Peyer's patch (tissue), 4 donors: ENCODE results near the gene FAM177B. TPM values are rescaled to one million over a fixed set of nuclear protein-coding genes. Genes with fewer than 3 reads are reported as not detected.

Source experiments
- DNase-seq, 3 donors: peaks; one replicate each; pipeline ENCODE4 v3.0.0-alpha.2; 2017 to 2019
- H3K27ac ChIP-seq, 4 donors: fragments of 200-600 bp; sonication (generic); one replicate each; pipeline ENCODE4 v1.5.1; 2016 to 2019
- H3K27me3 ChIP-seq, 2 donors: fragments of 200-600 bp; sonication (generic); one replicate each; pipeline ENCODE4 v1.5.1; 2019
- H3K36me3 ChIP-seq, 3 donors: fragments of 200-600 bp; sonication (generic); one replicate each; pipeline ENCODE4 v1.5.1; 2016 to 2019
- H3K4me1 ChIP-seq, 4 donors: fragments of 200-600 bp; sonication (generic); one replicate each; pipeline ENCODE4 v1.5.1; 2016 to 2019
- H3K4me3 ChIP-seq, 4 donors: fragments of 200-600 bp; sonication (generic); 1 replicate in 3 of 4; 2 replicates in 1 of 4; pipeline ENCODE4 v1.5.1; 2016 to 2019; ENCODE audit warnings: mild to moderate bottlenecking in 1 of 4
- H3K9me3 ChIP-seq, 4 donors: fragments of 200-600 bp; sonication (generic); one replicate each; pipeline ENCODE4 v1.5.1; 2016 to 2019; ENCODE audit warnings: mild to moderate bottlenecking in 1 of 4
- CTCF ChIP-seq, 6 experiments: fragments of 450-650 bp in 4 of 6; fragments of 200-600 bp in 2 of 6; sonication (generic) in 1 of 6; IDR thresholded peaks; one replicate each; pipeline ENCODE4 v1.5.1; 2017 to 2019; ENCODE audit warnings: antibody characterized with exemption in 6 of 6, mild to moderate bottlenecking in 3 of 6, moderate library complexity in 1 of 6
- POLR2A ChIP-seq, 2 donors: fragments of 450-650 bp; IDR thresholded peaks; one replicate each; pipeline ENCODE4 v1.5.1; 2017; ENCODE audit warnings: antibody characterized with exemption in 2 of 2, mild to moderate bottlenecking in 2 of 2, moderate library complexity in 2 of 2
- total RNA-seq, 4 donors: library from RNA; depleted of rRNA; stranded (reverse); fragments of >200 nt; gene quantifications; one replicate each; pipeline ENCODE4 v1.1.0, GENCODE V29; 2016

Gene FAM177B
- total RNA-seq, result 10 to 100 TPM; 14.9 to 40.4 (median 19.6) TPM

- peak within 1 kb of the TSS in 3 of 4 donors; percentile 31 to 59 (median 57) for H3K27ac ChIP-seq
These were observed at the start of gene FAM177B for GRCh38 chr1:222736972-222737371. TSS of gene FAM177B (plus strand) at chr1:222737202. CDS start at chr1:222746546, 9,344 bp downstream.

GRCh38 chr1:222691016-222691415, 46.0 kb upstream of the FAM177B start:
- Histone ChIP-seq H3K27me3 (no peaks in the 10 kb centered on the region), H3K27ac (no peak overlapping the region), H3K4me3 (no peak overlapping the region), H3K36me3 (peaks cover 0 to 16% (median 0%) of the 10 kb centered on the region in 3 donors), H3K9me3 (no peaks in the 10 kb centered on the region), H3K4me1 (no peaks in the 10 kb centered on the region)
- TF ChIP-seq CTCF (IDR thresholded peaks at IDR 0.05) (no peak), POLR2A (IDR thresholded peaks at IDR 0.05) (no peak)
- DNase-seq, result no peak

More at GRCh38 chr1:222736972-222737371, at the start of gene FAM177B:
- no peak for DNase-seq
- Histone ChIP-seq H3K9me3 (no peaks in the 10 kb centered on the region), H3K4me3 (peak within 1 kb of the TSS in 1 of 4 donors; percentile 11), H3K4me1 (peaks cover 0 to 6% (median 0%) of the 10 kb centered on the region in 4 donors), H3K27me3 (no peaks in the 10 kb centered on the region), H3K36me3 (peaks cover 0 to 42% (median 0%) of the 10 kb centered on the region in 3 donors)
- TF ChIP-seq CTCF (IDR thresholded peaks at IDR 0.05), result no peak
- no peak for TF ChIP-seq POLR2A (IDR thresholded peaks at IDR 0.05)

GRCh38 chr1:222694927-222695326, 42.1 kb upstream of the FAM177B start:
- no peaks in the 10 kb centered on the region for H3K27me3 ChIP-seq
- H3K9me3 ChIP-seq, result no peaks in the 10 kb centered on the region
- no peaks in the 10 kb centered on the region for H3K4me1 ChIP-seq
- DNase-seq, result no peak
- no peak for TF ChIP-seq CTCF (IDR thresholded peaks at IDR 0.05)
- TF ChIP-seq POLR2A (IDR thresholded peaks at IDR 0.05), result no peak
- peaks cover 0 to 5% (median 0%) of the 10 kb centered on the region in 3 donors for H3K36me3 ChIP-seq
- H3K4me3 ChIP-seq, result no peak overlapping the region
- H3K27ac ChIP-seq, result no peak overlapping the region

GRCh38 chr1:222696741-222697140, 40.3 kb upstream of the FAM177B start:
- no peaks in the 10 kb centered on the region for H3K27me3 ChIP-seq
- H3K27ac ChIP-seq, result no peak overlapping the region
- no peaks in the 10 kb centered on the region for H3K9me3 ChIP-seq
- no peak for DNase-seq
- H3K4me1 ChIP-seq, result no peaks in the 10 kb centered on the region
- TF ChIP-seq CTCF (IDR thresholded peaks at IDR 0.05) (no peak), POLR2A (IDR thresholded peaks at IDR 0.05) (no peak)
- H3K36me3 ChIP-seq, result peaks cover 0 to 14% (median 0%) of the 10 kb centered on the region in 3 donors
- no peak overlapping the region for H3K4me3 ChIP-seq

GRCh38 chr1:222697203-222697602, 39.8 kb upstream of the FAM177B start:
- Histone ChIP-seq H3K36me3 (peaks cover 0 to 17% (median 0%) of the 10 kb centered on the region in 3 donors), H3K4me1 (no peaks in the 10 kb centered on the region), H3K27ac (no peak overlapping the region), H3K27me3 (no peaks in the 10 kb centered on the region), H3K9me3 (no peaks in the 10 kb centered on the region), H3K4me3 (no peak overlapping the region)
- TF ChIP-seq POLR2A (IDR thresholded peaks at IDR 0.05), result no peak
- TF ChIP-seq CTCF (IDR thresholded peaks at IDR 0.05), result no peak
- DNase-seq, result no peak

- no peak for DNase-seq
- Histone ChIP-seq H3K4me3 (no peak overlapping the region), H3K36me3 (peaks cover 0 to 19% (median 0%) of the 10 kb centered on the region in 3 donors), H3K27ac (no peak overlapping the region), H3K9me3 (no peaks in the 10 kb centered on the region), H3K27me3 (no peaks in the 10 kb centered on the region), H3K4me1 (no peaks in the 10 kb centered on the region)
- TF ChIP-seq POLR2A (IDR thresholded peaks at IDR 0.05) (no peak), CTCF (IDR thresholded peaks at IDR 0.05) (no peak)
These were observed 39.2 kb upstream of the FAM177B start for GRCh38 chr1:222697826-222698225.
